K562 (cell line): ENCODE results near the gene FAM20B. TPM values are rescaled to one million over a fixed set of nuclear protein-coding genes. Genes with fewer than 3 reads are reported as not detected.

ENCODE experiments used
- ATAC-seq: fragments of 200-7000 bp; cut with Tn5 transposase; 3 replicates; pipeline ENCODE4 v1.9.1; 2020; ENCODE audit warnings: moderate library complexity
- BruUV-seq: library from RNA; stranded (reverse); fragments of 400-500 nt; replicated peaks from 2 replicates; lab custom pipeline; 2021; lab: Mats Ljungman, UMichigan
- CTCF ChIA-PET: fragments of 300-600 bp; formaldehyde crosslinking; extraction: SDS; loops from one replicate; lab custom pipeline; 2021; ENCODE audit warnings: low intra/inter-chr PET ratio; lab: Yijun Ruan, JAX
- POLR2A ChIA-PET: fragments of 300-600, 350-650 bp; sonication (Branson Sonifier 250); formaldehyde crosslinking; extraction: SDS; loops from one replicate; lab custom pipeline; 2021; ENCODE audit warnings: antibody characterized with exemption, inconsistent platforms; lab: Yijun Ruan, JAX
- DNase-seq, 4 experiments: peaks; one replicate each; pipeline versions ENCODE4 v3.0.0 to v3.0.0-alpha.2; 2011 to 2018; ENCODE audit warnings: low spot score in 3 of 4, mixed read lengths in 3 of 4; ENCODE audit errors: extremely low read depth in 1 of 4
- FAIRE-seq: peaks from 2 replicates; lab custom pipeline; 2011; peaks lifted over from hg19 to GRCh38; lab: Jason Lieb, UNC
- H2AFZ ChIP-seq: 2 replicates; pipeline ENCODE4 v1.6.0; 2011; ENCODE audit warnings: low read depth, low read length, control low read depth, inconsistent platforms
- H3K27ac ChIP-seq: fragments of 200-600 bp; 3 replicates; pipeline ENCODE4 v1.8.0; 2011; ENCODE audit warnings: low read depth, mild to moderate bottlenecking, control low read depth, inconsistent platforms, low read length, moderate library complexity, mixed read lengths; ENCODE audit errors: extremely low read depth
- H3K27me3 ChIP-seq, 2 experiments: fragments of 300-600 bp in 1 of 2; 2 replicates in 1 of 2; 3 replicates in 1 of 2; pipeline versions ENCODE4 v1.6.0 to v1.8.0; 2011; ENCODE audit warnings: inconsistent platforms in 2 of 2, low read length in 2 of 2, mild to moderate bottlenecking in 1 of 2, mixed read lengths in 1 of 2, moderate library complexity in 1 of 2; ENCODE audit not compliant: control insufficient read depth in 2 of 2, insufficient read depth in 2 of 2
- H3K36me3 ChIP-seq: fragments of 300-600 bp; 3 replicates; pipeline ENCODE4 v1.8.0; 2011; ENCODE audit warnings: mild to moderate bottlenecking, low read length, inconsistent platforms; ENCODE audit not compliant: control insufficient read depth, insufficient read depth
- H3K4me1 ChIP-seq, 2 experiments: fragments of 200-600 bp in 1 of 2; replicated peaks in 1 of 2; 2 replicates in 1 of 2; 3 replicates in 1 of 2; pipeline versions ENCODE4 v1.5.1 to v1.8.0; 2011; ENCODE audit warnings: inconsistent platforms in 2 of 2, low read length in 2 of 2, mild to moderate bottlenecking in 1 of 2, mixed read lengths in 1 of 2, moderate library complexity in 1 of 2; ENCODE audit not compliant: control insufficient read depth in 2 of 2, insufficient read depth in 2 of 2
- H3K4me2 ChIP-seq: 2 replicates; pipeline ENCODE4 v1.6.1; 2011; ENCODE audit warnings: low read length, control low read depth, inconsistent platforms, mixed read lengths; ENCODE audit not compliant: insufficient read depth
- H3K4me3 ChIP-seq: fragments of 200-600 bp; sonication (generic), shearing (Covaris generic); 2 replicates; pipeline ENCODE4 v1.5.1; 2016; ENCODE audit warnings: control low read depth, inconsistent platforms
- H3K79me2 ChIP-seq: fragments of 200-600 bp; 3 replicates; pipeline ENCODE4 v1.8.0; 2011; ENCODE audit warnings: low read length, inconsistent platforms; ENCODE audit not compliant: control insufficient read depth, insufficient read depth
- H3K9ac ChIP-seq, 2 experiments: 2 replicates each; pipeline versions ENCODE4 v1.6.0 to v1.6.1; 2011; ENCODE audit warnings: low read depth in 2 of 2, low read length in 2 of 2, control low read depth in 1 of 2, inconsistent platforms in 1 of 2, mild to moderate bottlenecking in 1 of 2, mixed read lengths in 1 of 2; ENCODE audit not compliant: insufficient read depth in 1 of 2
- H3K9me1 ChIP-seq: one replicate; pipeline ENCODE4 v1.6.0; 2011; ENCODE audit warnings: inconsistent platforms, mild to moderate bottlenecking, low read length, moderate library complexity; ENCODE audit not compliant: control insufficient read depth, insufficient read depth
- H3K9me3 ChIP-seq: replicated peaks from 2 replicates; pipeline ENCODE4 v1.5.1; 2011; ENCODE audit warnings: low read depth, low read length, inconsistent platforms; ENCODE audit not compliant: control insufficient read depth, insufficient read depth
- H4K20me1 ChIP-seq: replicated peaks from 2 replicates; pipeline ENCODE4 v1.6.1; 2011; ENCODE audit warnings: low read length, inconsistent platforms, mixed read lengths; ENCODE audit not compliant: control insufficient read depth, insufficient read depth
- CBX8 ChIP-seq: fragments of 200-600 bp; sonication (generic); IDR thresholded peaks from 2 replicates; pipeline ENCODE4 v1.6.1; 2012; ENCODE audit warnings: borderline replicate concordance, mixed run types, low read depth, mild to moderate bottlenecking, moderate library complexity, mixed read lengths, low read length, control low read depth, inconsistent platforms; ENCODE audit not compliant: poor library complexity, severe bottlenecking; ENCODE audit errors: extremely low read depth
- FOXO4 ChIP-seq: fragments of 450-650 bp; formaldehyde crosslinking; IDR thresholded peaks from 2 replicates; pipeline ENCODE4 v1.4.0; 2020; ENCODE audit warnings: mild to moderate bottlenecking, moderate library complexity
- HDAC6 ChIP-seq: IDR thresholded peaks from 2 replicates; pipeline ENCODE4 v1.6.1; 2012; ENCODE audit warnings: low read depth, mild to moderate bottlenecking, control low read depth, inconsistent platforms, low read length, moderate library complexity
- HOXB6 ChIP-seq: fragments of 250-450 bp; sonication (Bioruptor Pico); IDR thresholded peaks from 2 replicates; pipeline ENCODE4 v1.5.1; 2022; ENCODE audit warnings: mild to moderate bottlenecking, borderline replicate concordance
- NELFE ChIP-seq: IDR thresholded peaks from 2 replicates; pipeline ENCODE4 v1.6.1; 2011; ENCODE audit warnings: mild to moderate bottlenecking; ENCODE audit not compliant: insufficient read depth, insufficient read length
- STAT6 ChIP-seq: sonication (generic); formaldehyde crosslinking; IDR thresholded peaks from 2 replicates; pipeline ENCODE4 v1.8.1; 2023; ENCODE audit warnings: mild to moderate bottlenecking, missing genetic modification reagents
- TBL1XR1 ChIP-seq, 2 experiments: IDR thresholded peaks; 2 replicates each; pipeline ENCODE4 v1.6.1; 2012; ENCODE audit warnings: improper control_type of control experiment in 2 of 2, low read length in 2 of 2, mild to moderate bottlenecking in 1 of 2
- ZBTB40 ChIP-seq, 2 experiments: fragments of 450-650 bp in 1 of 2; sonication (generic) in 1 of 2; formaldehyde crosslinking in 1 of 2; IDR thresholded peaks; 2 replicates each; pipeline versions ENCODE4 v1.7.1 to v1.9.0; 2016 to 2022; ENCODE audit warnings: inconsistent platforms in 1 of 2, mild to moderate bottlenecking in 1 of 2, missing genetic modification reagents in 1 of 2
- WGBS: fragments of 100-300 bp; shearing (Covaris generic); methylation state at CpG from one replicate; pipeline ENCODE4 v1.1.6; 2016; ENCODE audit warnings: low coverage, mixed read lengths; ENCODE audit not compliant: insufficient coverage; ENCODE audit errors: missing lambda C conversion rate; 5-methylcytosine and 5-hydroxymethylcytosine counted together
- in situ Hi-C: fragments of 300-500 bp; cut with MboI; formaldehyde crosslinking; loops from 4 replicates; pipeline ENCODE4 v1.15.0; 2018; ENCODE audit warnings: inconsistent platforms, mixed read lengths
- intact Hi-C: fragments of 100-400 bp; cut with micrococcal nuclease; formaldehyde crosslinking; loops from 2 replicates; pipeline ENCODE4 v1.14.2; 2022
- polyA plus RNA-seq, 8 experiments: library from polyadenylated mRNA; depleted of rRNA in 4 of 8; stranded (reverse) in 5 of 8; unstranded in 3 of 8; fragments of >200 nt; fragmentation: Nextera tagmentation in 2 of 8; fragmentation: Illumina TruSeq in 1 of 8; extraction: Ambion mirVana in 2 of 8; extraction: Trizol in 1 of 8; gene quantifications; 2 replicates each; pipeline versions ENCODE4 v1.2.1 to v1.2.3, GENCODE V29; 2011 to 2014; ENCODE audit warnings: inconsistent platforms in 1 of 8, missing spikeins in 1 of 8
- total RNA-seq, 7 experiments: library from RNA; depleted of rRNA in 6 of 7; stranded (reverse); fragments of >200 nt in 6 of 7; fragmentation: Illumina TruSeq in 2 of 7; extraction: Trizol in 2 of 7; gene quantifications; 2 replicates each; pipeline versions ENCODE4 v1.2.1 to v1.2.3, GENCODE V29; 2011 to 2021; ENCODE audit warnings: low replicate concordance in 1 of 7

Gene FAM20B
- total and polyA plus RNA-seq, 9 of the 15 experiments (the other 6 are each of a cell fraction or from before 2014, with no cell fraction given), result 7.2 to 67.5 (median 42.9) TPM

GRCh38 chr1:179094818-179095217 is 69.1 kb downstream of the FAM20B start:
- Histone ChIP-seq H3K27me3 (no peaks in the 10 kb centered on the region), H3K4me1 (0 out of 5 replicates have a peak, but pooled peaks cover 0 to under 1% of the 10 kb centered on the region in 2 experiments), H3K4me3 (no peak overlapping the region), H3K79me2 (no peaks in the 10 kb centered on the region), H2AFZ (no peak overlapping the region), H3K9me3 (no peaks in the 10 kb centered on the region), H3K9ac (no peak overlapping the region), H3K9me1 (no peaks in the 10 kb centered on the region), H3K36me3 (peaks cover 79% of the 10 kb centered on the region), H3K27ac (no peak overlapping the region), H4K20me1 (no peaks in the 10 kb centered on the region), H3K4me2 (no peak overlapping the region)
- FAIRE-seq, result no peak
- DNase-seq, result no peak
- no TSS peak for BruUV-seq
- in situ Hi-C loops, result no loop called here
- no peak for ATAC-seq
- 92% methylated on average over 5 of the region's 5 CpGs for WGBS
- ChIA-PET POLR2A (interaction anchor here (1.9 kb wide), 1 partner anchor 12 kb away, joined by 6 read pairs; the partner anchor contains the start of gene TOR3A), CTCF (no interaction called here)
- intact Hi-C loops, result no loop called here
- TF ChIP-seq CBX8 (no peak), HDAC6 (no peak), STAT6 (CRISPR knock-in tag) (no peak), FOXO4 (CRISPR knock-in tag) (no peak), TBL1XR1 (IDR thresholded peaks at IDR 0.05; ENCODE audit: low read length in 2 of 2) (no peak), HOXB6 (CRISPR knock-in tag) (no peak), ZBTB40 (IDR thresholded peaks at IDR 0.05) (no peak), ZBTB40 (CRISPR knock-in tag; IDR thresholded peaks at IDR 0.05) (no peak), NELFE (no peak)
